IMR-90 (cell line): ENCODE data around the gene MAN2A2.

Source experiments
- BHLHE40 ChIP-seq: fragments of 150-350 bp; IDR thresholded peaks from 2 replicates; pipeline ENCODE4 v1.6.1; 2016; ENCODE audit warnings: mild to moderate bottlenecking, low read depth, low read length
- CEBPB ChIP-seq: IDR thresholded peaks from 2 replicates; pipeline ENCODE4 v1.6.1; 2012; ENCODE audit warnings: low read depth, low read length, improper control_type of control experiment
- CHD1 ChIP-seq: IDR thresholded peaks from 2 replicates; pipeline ENCODE4 v1.6.1; 2012; ENCODE audit warnings: low read depth, low read length, improper control_type of control experiment
- MAFK ChIP-seq: IDR thresholded peaks from 2 replicates; pipeline ENCODE4 v1.6.1; 2012; ENCODE audit warnings: low read depth, low read length, improper control_type of control experiment
- NFE2L2 ChIP-seq: fragments of 150-350 bp; IDR thresholded peaks from 2 replicates; pipeline ENCODE4 v1.6.1; 2016; ENCODE audit warnings: low read depth, mild to moderate bottlenecking, low read length
- POLR2A ChIP-seq: IDR thresholded peaks from 2 replicates; pipeline ENCODE4 v1.6.1; 2012; ENCODE audit warnings: mild to moderate bottlenecking, low read depth, low read length
- RAD21 ChIP-seq: IDR thresholded peaks from 2 replicates; pipeline ENCODE4 v1.6.1; 2012; ENCODE audit warnings: low read length, improper control_type of control experiment
- RCOR1 ChIP-seq: IDR thresholded peaks from 2 replicates; pipeline ENCODE4 v1.6.1; 2012; ENCODE audit warnings: mild to moderate bottlenecking, low read length, improper control_type of control experiment; ENCODE audit not compliant: insufficient replicate concordance
- RFX5 ChIP-seq: IDR thresholded peaks from 2 replicates; pipeline ENCODE4 v1.8.0; 2012; ENCODE audit warnings: low read depth, mild to moderate bottlenecking, low read length, moderate library complexity
- SMC3 ChIP-seq: fragments of 150-350 bp; IDR thresholded peaks from 2 replicates; pipeline ENCODE4 v1.6.1; 2016; ENCODE audit warnings: low read depth, mild to moderate bottlenecking, antibody characterized with exemption, low read length, moderate library complexity
- TF ChIP-seq, protein P1 (sequence below): conservative IDR thresholded peaks from 2 replicates; pipeline ENCODE4 v1.5.1; 2012; ENCODE audit warnings: mild to moderate bottlenecking, low read depth, low read length, improper control_type of control experiment
- TF ChIP-seq, protein P2 (sequence below): fragments of 150-350 bp; IDR thresholded peaks from 2 replicates; pipeline ENCODE4 v1.6.1; 2017; ENCODE audit warnings: mild to moderate bottlenecking, antibody characterized with exemption, low read length, low read depth
- TF ChIP-seq, protein P3 (sequence below): fragments of 150-350 bp; IDR thresholded peaks from 2 replicates; pipeline ENCODE4 v1.6.1; 2016; ENCODE audit warnings: low read depth, mild to moderate bottlenecking, low read length, moderate library complexity, borderline replicate concordance

DNA sequence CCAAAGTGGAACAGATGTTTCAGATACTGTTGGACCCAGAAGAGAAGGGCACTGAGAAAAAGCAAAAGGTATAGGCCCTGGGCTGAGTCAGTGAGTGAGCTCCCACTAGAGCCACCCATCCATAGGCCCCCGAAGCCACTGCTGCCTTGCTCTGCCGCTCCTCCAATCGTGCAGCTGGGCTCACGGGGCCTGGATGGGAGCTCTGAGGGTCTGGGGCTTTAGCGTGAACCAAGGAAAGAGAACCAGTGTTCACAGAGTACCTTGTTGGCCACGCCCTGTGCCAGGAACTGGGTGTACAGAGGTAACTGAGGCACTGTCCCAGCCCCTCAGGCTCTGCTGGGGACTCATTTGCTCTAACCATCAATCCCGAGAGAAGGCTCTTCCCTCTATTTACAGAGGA lies 36.7 kb downstream of the MAN2A2 start:
- TF ChIP-seq POLR2A (no peak), CHD1 (no peak), RAD21 (no peak), CEBPB (no peak), BHLHE40 (no peak), NFE2L2 (no peak), RCOR1 (no peak), RFX5 (no peak), MAFK (no peak), SMC3 (no peak)
- TF ChIP-seq, protein P1, sequence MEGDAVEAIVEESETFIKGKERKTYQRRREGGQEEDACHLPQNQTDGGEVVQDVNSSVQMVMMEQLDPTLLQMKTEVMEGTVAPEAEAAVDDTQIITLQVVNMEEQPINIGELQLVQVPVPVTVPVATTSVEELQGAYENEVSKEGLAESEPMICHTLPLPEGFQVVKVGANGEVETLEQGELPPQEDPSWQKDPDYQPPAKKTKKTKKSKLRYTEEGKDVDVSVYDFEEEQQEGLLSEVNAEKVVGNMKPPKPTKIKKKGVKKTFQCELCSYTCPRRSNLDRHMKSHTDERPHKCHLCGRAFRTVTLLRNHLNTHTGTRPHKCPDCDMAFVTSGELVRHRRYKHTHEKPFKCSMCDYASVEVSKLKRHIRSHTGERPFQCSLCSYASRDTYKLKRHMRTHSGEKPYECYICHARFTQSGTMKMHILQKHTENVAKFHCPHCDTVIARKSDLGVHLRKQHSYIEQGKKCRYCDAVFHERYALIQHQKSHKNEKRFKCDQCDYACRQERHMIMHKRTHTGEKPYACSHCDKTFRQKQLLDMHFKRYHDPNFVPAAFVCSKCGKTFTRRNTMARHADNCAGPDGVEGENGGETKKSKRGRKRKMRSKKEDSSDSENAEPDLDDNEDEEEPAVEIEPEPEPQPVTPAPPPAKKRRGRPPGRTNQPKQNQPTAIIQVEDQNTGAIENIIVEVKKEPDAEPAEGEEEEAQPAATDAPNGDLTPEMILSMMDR = no peak
- TF ChIP-seq, protein P2, sequence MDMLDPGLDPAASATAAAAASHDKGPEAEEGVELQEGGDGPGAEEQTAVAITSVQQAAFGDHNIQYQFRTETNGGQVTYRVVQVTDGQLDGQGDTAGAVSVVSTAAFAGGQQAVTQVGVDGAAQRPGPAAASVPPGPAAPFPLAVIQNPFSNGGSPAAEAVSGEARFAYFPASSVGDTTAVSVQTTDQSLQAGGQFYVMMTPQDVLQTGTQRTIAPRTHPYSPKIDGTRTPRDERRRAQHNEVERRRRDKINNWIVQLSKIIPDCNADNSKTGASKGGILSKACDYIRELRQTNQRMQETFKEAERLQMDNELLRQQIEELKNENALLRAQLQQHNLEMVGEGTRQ = no peak
- TF ChIP-seq, protein P3, sequence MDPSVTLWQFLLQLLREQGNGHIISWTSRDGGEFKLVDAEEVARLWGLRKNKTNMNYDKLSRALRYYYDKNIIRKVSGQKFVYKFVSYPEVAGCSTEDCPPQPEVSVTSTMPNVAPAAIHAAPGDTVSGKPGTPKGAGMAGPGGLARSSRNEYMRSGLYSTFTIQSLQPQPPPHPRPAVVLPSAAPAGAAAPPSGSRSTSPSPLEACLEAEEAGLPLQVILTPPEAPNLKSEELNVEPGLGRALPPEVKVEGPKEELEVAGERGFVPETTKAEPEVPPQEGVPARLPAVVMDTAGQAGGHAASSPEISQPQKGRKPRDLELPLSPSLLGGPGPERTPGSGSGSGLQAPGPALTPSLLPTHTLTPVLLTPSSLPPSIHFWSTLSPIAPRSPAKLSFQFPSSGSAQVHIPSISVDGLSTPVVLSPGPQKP = no peak
